HEK293 (cell line): Measurements from ENCODE around the gene LASP1.
A peak's percentile ranks its signal among the peaks of the same experiment; 100 is the strongest.

Experiments
- EGR2 ChIP-seq: fragments of 450-650 bp; formaldehyde crosslinking; IDR thresholded peaks from 2 replicates; pipeline ENCODE4 v1.5.1; 2016; ENCODE audit warnings: low read depth, missing biosample characterization, missing genetic modification characterization
- ELK4 ChIP-seq: IDR thresholded peaks from 2 replicates; pipeline ENCODE4 v1.6.1; 2011; ENCODE audit warnings: mild to moderate bottlenecking, low read depth, low read length, borderline replicate concordance
- ZEB2 ChIP-seq: fragments of 450-650 bp; formaldehyde crosslinking; IDR thresholded peaks from 2 replicates; pipeline ENCODE4 v1.5.1; 2016; ENCODE audit warnings: missing biosample characterization, missing genetic modification characterization
- ZNF169 ChIP-seq: fragments of 450-650 bp; formaldehyde crosslinking; IDR thresholded peaks from 2 replicates; pipeline ENCODE4 v1.5.1; 2016; ENCODE audit warnings: missing biosample characterization, missing genetic modification characterization
- ZNF24 ChIP-seq: fragments of 450-650 bp; formaldehyde crosslinking; IDR thresholded peaks from 2 replicates; pipeline ENCODE4 v1.5.1; 2016; ENCODE audit warnings: missing biosample characterization, missing genetic modification characterization
- ZNF449 ChIP-seq: fragments of 450-650 bp; formaldehyde crosslinking; IDR thresholded peaks from 2 replicates; pipeline ENCODE4 v1.5.1; 2017; ENCODE audit warnings: missing biosample characterization, mild to moderate bottlenecking, missing genetic modification characterization, moderate library complexity
- ZNF513 ChIP-seq: fragments of 450-650 bp; IDR thresholded peaks from 2 replicates; pipeline ENCODE4 v1.5.1; 2018; ENCODE audit warnings: missing biosample characterization, missing genetic modification characterization
- ZNF549 ChIP-seq: fragments of 450-650 bp; IDR thresholded peaks from 2 replicates; pipeline ENCODE4 v1.5.1; 2018; ENCODE audit warnings: missing biosample characterization, missing genetic modification characterization, mild to moderate bottlenecking, inconsistent platforms, moderate library complexity
- ZNF600 ChIP-seq: fragments of 450-650 bp; formaldehyde crosslinking; IDR thresholded peaks from 2 replicates; pipeline ENCODE4 v1.5.1; 2016; ENCODE audit warnings: missing biosample characterization, missing genetic modification characterization
- ZNF785 ChIP-seq: fragments of 450-650 bp; formaldehyde crosslinking; IDR thresholded peaks from 2 replicates; pipeline ENCODE4 v1.5.1; 2016; ENCODE audit warnings: missing biosample characterization, missing genetic modification characterization
- ZSCAN18 ChIP-seq: fragments of 450-650 bp; formaldehyde crosslinking; IDR thresholded peaks from 2 replicates; pipeline ENCODE4 v1.5.1; 2016; ENCODE audit warnings: missing biosample characterization, missing genetic modification characterization
- TF ChIP-seq, protein P1 (sequence below): fragments of 450-650 bp; formaldehyde crosslinking; IDR thresholded peaks from 2 replicates; pipeline ENCODE4 v1.5.1; 2016; ENCODE audit warnings: missing biosample characterization, missing genetic modification characterization

DNA sequence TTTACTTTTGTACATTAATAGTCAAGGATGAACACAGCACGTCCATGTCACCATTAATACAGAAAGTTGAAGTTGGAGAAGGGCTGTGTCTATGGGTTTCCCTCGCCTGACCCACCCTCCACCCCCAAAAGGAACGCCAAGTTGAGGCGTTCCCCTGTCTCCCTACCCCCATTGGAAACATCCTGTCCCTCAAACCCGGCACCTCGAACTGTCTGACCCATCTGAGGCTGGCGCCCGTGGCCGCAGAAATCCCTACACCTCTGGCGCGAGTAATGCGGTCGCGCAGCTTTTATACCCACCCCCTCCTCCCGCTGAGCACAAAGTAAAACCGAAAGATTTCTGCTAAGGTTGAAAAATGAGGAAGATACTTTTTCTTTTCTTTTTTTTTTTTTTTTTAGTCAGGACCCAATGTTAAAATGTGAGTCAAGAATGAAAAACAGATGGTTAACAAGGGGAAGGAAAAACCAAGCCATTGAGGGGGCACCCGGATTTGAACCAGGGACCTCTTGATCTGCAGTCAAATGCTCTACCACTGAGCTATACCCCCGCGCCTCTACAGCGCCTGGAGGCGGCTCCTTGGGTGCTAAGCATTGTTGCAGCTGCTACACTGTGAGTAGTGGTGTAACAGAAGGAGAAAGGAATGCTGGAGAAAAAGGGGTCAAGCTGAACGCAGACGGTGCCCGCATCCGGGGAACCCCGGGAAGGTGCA, 887 bp upstream of the LASP1 start:
- TF ChIP-seq ZNF600 (tag by site-specific recombination) (no peak), EGR2 (tag by site-specific recombination) (no peak), ZNF549 (tag by site-specific recombination) (no peak), ZNF513 (tag by site-specific recombination) (0 out of 2 replicates have a peak, but pooled peaks have one; percentile 27), ZNF169 (tag by site-specific recombination) (no peak), ZSCAN18 (0 out of 2 replicates have a peak, but pooled peaks have one; percentile 24), ZEB2 (tag by site-specific recombination) (peak; percentile 78), ELK4 (no peak), ZNF24 (0 out of 2 replicates have a peak, but pooled peaks have one; percentile 57), ZNF785 (tag by site-specific recombination) (no peak), ZNF449 (tag by site-specific recombination) (peak; percentile 47; the same call in 1 of the 2 replicates)
- TF ChIP-seq, protein P1, sequence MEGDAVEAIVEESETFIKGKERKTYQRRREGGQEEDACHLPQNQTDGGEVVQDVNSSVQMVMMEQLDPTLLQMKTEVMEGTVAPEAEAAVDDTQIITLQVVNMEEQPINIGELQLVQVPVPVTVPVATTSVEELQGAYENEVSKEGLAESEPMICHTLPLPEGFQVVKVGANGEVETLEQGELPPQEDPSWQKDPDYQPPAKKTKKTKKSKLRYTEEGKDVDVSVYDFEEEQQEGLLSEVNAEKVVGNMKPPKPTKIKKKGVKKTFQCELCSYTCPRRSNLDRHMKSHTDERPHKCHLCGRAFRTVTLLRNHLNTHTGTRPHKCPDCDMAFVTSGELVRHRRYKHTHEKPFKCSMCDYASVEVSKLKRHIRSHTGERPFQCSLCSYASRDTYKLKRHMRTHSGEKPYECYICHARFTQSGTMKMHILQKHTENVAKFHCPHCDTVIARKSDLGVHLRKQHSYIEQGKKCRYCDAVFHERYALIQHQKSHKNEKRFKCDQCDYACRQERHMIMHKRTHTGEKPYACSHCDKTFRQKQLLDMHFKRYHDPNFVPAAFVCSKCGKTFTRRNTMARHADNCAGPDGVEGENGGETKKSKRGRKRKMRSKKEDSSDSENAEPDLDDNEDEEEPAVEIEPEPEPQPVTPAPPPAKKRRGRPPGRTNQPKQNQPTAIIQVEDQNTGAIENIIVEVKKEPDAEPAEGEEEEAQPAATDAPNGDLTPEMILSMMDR (tag by site-specific recombination), result peak; percentile 93
